WTC11 (cell line): ENCODE measurements around the gene GPHA2. TPM values are rescaled to one million over a fixed set of nuclear protein-coding genes. Genes with fewer than 3 reads are reported as not detected.

Source experiments
- ATAC-seq: fragments of 200-7000 bp; cut with Tn5 transposase; 2 replicates; pipeline ENCODE4 v1.10.0; 2021; ENCODE audit warnings: mild to moderate bottlenecking, moderate library complexity
- CTCF ChIA-PET: fragments of 300-600 bp; sonication (Branson Sonifier 250); formaldehyde crosslinking; loops from one replicate; lab custom pipeline; 2021; ENCODE audit warnings: antibody characterized with exemption; lab: Charles Lee
- POLR2A ChIA-PET: fragments of 350-600 bp; sonication (Branson Sonifier 250); formaldehyde crosslinking; loops from one replicate; lab custom pipeline; 2021; ENCODE audit warnings: antibody characterized with exemption; lab: Charles Lee
- DNase-seq: peaks from one replicate; pipeline ENCODE4 v3.0.0; 2021; ENCODE audit warnings: low spot score
- H3K27ac Mint-ChIP-seq: 2 replicates; pipeline ENCODE4 v1.8.0; 2021; ENCODE audit warnings: mixed read lengths
- H3K27me3 Mint-ChIP-seq: 2 replicates; pipeline ENCODE4 v1.8.0; 2021; ENCODE audit warnings: low read depth, mild to moderate bottlenecking, moderate library complexity, mixed read lengths
- H3K36me3 Mint-ChIP-seq: 2 replicates; pipeline ENCODE4 v1.8.0; 2021; ENCODE audit warnings: mixed read lengths
- H3K4me1 Mint-ChIP-seq: 2 replicates; pipeline ENCODE4 v1.8.0; 2022; ENCODE audit warnings: mixed read lengths
- H3K4me3 Mint-ChIP-seq: 2 replicates; pipeline ENCODE4 v1.8.0; 2021; ENCODE audit warnings: mild to moderate bottlenecking, moderate library complexity, mixed read lengths
- H3K9me3 Mint-ChIP-seq: 2 replicates; pipeline ENCODE4 v1.8.0; 2021; ENCODE audit warnings: mixed read lengths
- CREB1 ChIP-seq: sonication (generic); formaldehyde crosslinking; IDR thresholded peaks from 2 replicates; pipeline ENCODE4 v1.8.0; 2023; ENCODE audit warnings: mild to moderate bottlenecking, missing genetic modification reagents
- CTCF ChIP-seq: fragments of 200-600 bp; IDR thresholded peaks from 2 replicates; pipeline ENCODE4 v1.8.0; 2022; ENCODE audit warnings: antibody characterized with exemption
- E2F1 ChIP-seq: sonication (generic); formaldehyde crosslinking; IDR thresholded peaks from 2 replicates; pipeline ENCODE4 v1.8.0; 2022; ENCODE audit warnings: mild to moderate bottlenecking, missing genetic modification reagents
- ESRRA ChIP-seq: sonication (generic); formaldehyde crosslinking; IDR thresholded peaks from 2 replicates; pipeline ENCODE4 v1.8.1; 2022; ENCODE audit warnings: mild to moderate bottlenecking, missing genetic modification reagents, borderline replicate concordance
- FOXK1 ChIP-seq: sonication (generic); formaldehyde crosslinking; IDR thresholded peaks from 2 replicates; pipeline ENCODE4 v1.8.0; 2022; ENCODE audit warnings: mild to moderate bottlenecking, moderate library complexity, missing genetic modification reagents
- MXD4 ChIP-seq: fragments of 250-450 bp; sonication (Bioruptor Pico); IDR thresholded peaks from 2 replicates; pipeline ENCODE4 v1.8.0; 2021; ENCODE audit warnings: mild to moderate bottlenecking, moderate library complexity, borderline replicate concordance
- NFYB ChIP-seq: sonication (generic); formaldehyde crosslinking; conservative IDR thresholded peaks from 2 replicates; pipeline ENCODE4 v1.8.0; 2022; ENCODE audit warnings: low read depth, missing genetic modification reagents
- PRRX2 ChIP-seq: fragments of 250-450 bp; sonication (Bioruptor Pico); IDR thresholded peaks from 2 replicates; pipeline ENCODE4 v1.8.0; 2021; ENCODE audit warnings: mild to moderate bottlenecking
- RELA ChIP-seq: sonication (generic); formaldehyde crosslinking; IDR thresholded peaks from 2 replicates; pipeline ENCODE4 v1.8.1; 2022; ENCODE audit warnings: missing genetic modification reagents, mild to moderate bottlenecking, borderline replicate concordance
- SMAD4 ChIP-seq: sonication (generic); formaldehyde crosslinking; IDR thresholded peaks from 2 replicates; pipeline ENCODE4 v1.8.0; 2022; ENCODE audit warnings: mild to moderate bottlenecking, missing genetic modification reagents
- SOX15 ChIP-seq: fragments of 250-450 bp; sonication (Bioruptor Pico); IDR thresholded peaks from 2 replicates; pipeline ENCODE4 v1.9.0; 2021; ENCODE audit warnings: mild to moderate bottlenecking
- ZNF232 ChIP-seq: sonication (generic); formaldehyde crosslinking; IDR thresholded peaks from 2 replicates; pipeline ENCODE4 v1.8.0; 2022; ENCODE audit warnings: mild to moderate bottlenecking, missing genetic modification reagents
- ZNF423 ChIP-seq: fragments of 250-450 bp; sonication (Bioruptor Pico); IDR thresholded peaks from 2 replicates; pipeline ENCODE4 v2.1.2; 2022; ENCODE audit warnings: mild to moderate bottlenecking, moderate library complexity
- ZNF512 ChIP-seq: sonication (generic); formaldehyde crosslinking; IDR thresholded peaks from 2 replicates; pipeline ENCODE4 v1.8.1; 2022; ENCODE audit warnings: missing genetic modification reagents, borderline replicate concordance
- total RNA-seq: library from RNA; stranded (reverse); gene quantifications from 3 replicates; pipeline ENCODE4 v1.2.3, GENCODE V29; 2021
- TF ChIP-seq, protein P1 (sequence below): sonication (generic); formaldehyde crosslinking; IDR thresholded peaks from 2 replicates; pipeline ENCODE4 v1.8.1; 2022; ENCODE audit warnings: mild to moderate bottlenecking, missing genetic modification reagents, moderate library complexity, borderline replicate concordance
- TF ChIP-seq, protein P2 (sequence below): fragments of 250-450 bp; sonication (Bioruptor Pico); IDR thresholded peaks from 2 replicates; pipeline ENCODE4 v1.9.0; 2021; ENCODE audit warnings: mild to moderate bottlenecking, borderline replicate concordance
- TF ChIP-seq, protein P3 (sequence below): fragments of 250-450 bp; sonication (Bioruptor Pico); IDR thresholded peaks from 2 replicates; pipeline ENCODE4 v1.9.0; 2021; ENCODE audit warnings: mild to moderate bottlenecking
- TF ChIP-seq, protein P4 (sequence below): sonication (generic); formaldehyde crosslinking; IDR thresholded peaks from 2 replicates; pipeline ENCODE4 v1.8.1; 2023; ENCODE audit warnings: mild to moderate bottlenecking, missing genetic modification reagents
- TF ChIP-seq, protein P5 (sequence below): sonication (generic); formaldehyde crosslinking; IDR thresholded peaks from 2 replicates; pipeline ENCODE4 v1.8.0; 2022; ENCODE audit warnings: mild to moderate bottlenecking, missing genetic modification reagents

GPHA2 gene
- total RNA-seq, 1 experiment from 2014 or later = 1.6 TPM

GRCh38 chr11:64928957-64929356, 6.7 kb downstream of the GPHA2 start (continued):
- TF ChIP-seq ZNF512 (CRISPR knock-in tag) = no peak
- no peak for TF ChIP-seq NFYB (CRISPR knock-in tag)
- no peak for TF ChIP-seq RELA (CRISPR knock-in tag)
- TF ChIP-seq ZNF423 (CRISPR knock-in tag) = no peak
- TF ChIP-seq, protein P1, sequence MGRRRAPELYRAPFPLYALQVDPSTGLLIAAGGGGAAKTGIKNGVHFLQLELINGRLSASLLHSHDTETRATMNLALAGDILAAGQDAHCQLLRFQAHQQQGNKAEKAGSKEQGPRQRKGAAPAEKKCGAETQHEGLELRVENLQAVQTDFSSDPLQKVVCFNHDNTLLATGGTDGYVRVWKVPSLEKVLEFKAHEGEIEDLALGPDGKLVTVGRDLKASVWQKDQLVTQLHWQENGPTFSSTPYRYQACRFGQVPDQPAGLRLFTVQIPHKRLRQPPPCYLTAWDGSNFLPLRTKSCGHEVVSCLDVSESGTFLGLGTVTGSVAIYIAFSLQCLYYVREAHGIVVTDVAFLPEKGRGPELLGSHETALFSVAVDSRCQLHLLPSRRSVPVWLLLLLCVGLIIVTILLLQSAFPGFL = no peak
- no peak for TF ChIP-seq ZNF232 (CRISPR knock-in tag)

DNA sequence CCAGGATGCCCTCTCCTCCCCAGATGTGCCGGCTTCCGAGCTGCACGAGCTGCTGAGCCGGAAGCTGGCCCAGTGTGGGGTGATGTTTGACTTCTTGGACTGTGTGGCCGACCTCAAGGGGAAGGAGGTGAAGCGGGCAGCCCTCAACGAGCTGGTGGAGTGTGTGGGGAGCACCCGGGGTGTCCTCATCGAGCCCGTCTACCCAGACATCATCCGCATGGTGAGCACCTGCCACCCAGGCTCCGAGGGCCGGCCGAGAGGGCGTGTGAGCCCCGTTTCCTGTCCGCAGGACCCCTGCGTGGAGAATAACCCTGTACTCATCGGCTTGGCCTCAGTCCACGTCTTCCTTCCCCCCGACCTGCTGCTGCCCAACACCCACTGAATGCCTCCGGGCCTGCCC, 9.0 kb downstream of the GPHA2 start:
- ChIA-PET POLR2A (no interaction called here), CTCF (no interaction called here)
- H3K27me3 Mint-ChIP-seq = no peaks in the 10 kb centered on the region
- H3K4me3 Mint-ChIP-seq = no peak overlapping the region
- no peaks in the 10 kb centered on the region for H3K9me3 Mint-ChIP-seq
- H3K4me1 Mint-ChIP-seq = no peaks in the 10 kb centered on the region; the same call in 1 of the 2 replicates
- H3K27ac Mint-ChIP-seq = no peak overlapping the region
- ATAC-seq (no peak), DNase-seq (no peak)
- H3K36me3 Mint-ChIP-seq = peaks cover 3% of the 10 kb centered on the region
- TF ChIP-seq SMAD4 (no peak), ESRRA (CRISPR knock-in tag) (no peak), ZNF423 (CRISPR knock-in tag) (no peak), E2F1 (CRISPR knock-in tag) (no peak), PRRX2 (no peak), MXD4 (CRISPR knock-in tag) (no peak), CREB1 (no peak), FOXK1 (CRISPR knock-in tag) (no peak), SOX15 (CRISPR knock-in tag) (no peak), CTCF (no peak)
- TF ChIP-seq, protein P1 = no peak
- TF ChIP-seq, protein P2, sequence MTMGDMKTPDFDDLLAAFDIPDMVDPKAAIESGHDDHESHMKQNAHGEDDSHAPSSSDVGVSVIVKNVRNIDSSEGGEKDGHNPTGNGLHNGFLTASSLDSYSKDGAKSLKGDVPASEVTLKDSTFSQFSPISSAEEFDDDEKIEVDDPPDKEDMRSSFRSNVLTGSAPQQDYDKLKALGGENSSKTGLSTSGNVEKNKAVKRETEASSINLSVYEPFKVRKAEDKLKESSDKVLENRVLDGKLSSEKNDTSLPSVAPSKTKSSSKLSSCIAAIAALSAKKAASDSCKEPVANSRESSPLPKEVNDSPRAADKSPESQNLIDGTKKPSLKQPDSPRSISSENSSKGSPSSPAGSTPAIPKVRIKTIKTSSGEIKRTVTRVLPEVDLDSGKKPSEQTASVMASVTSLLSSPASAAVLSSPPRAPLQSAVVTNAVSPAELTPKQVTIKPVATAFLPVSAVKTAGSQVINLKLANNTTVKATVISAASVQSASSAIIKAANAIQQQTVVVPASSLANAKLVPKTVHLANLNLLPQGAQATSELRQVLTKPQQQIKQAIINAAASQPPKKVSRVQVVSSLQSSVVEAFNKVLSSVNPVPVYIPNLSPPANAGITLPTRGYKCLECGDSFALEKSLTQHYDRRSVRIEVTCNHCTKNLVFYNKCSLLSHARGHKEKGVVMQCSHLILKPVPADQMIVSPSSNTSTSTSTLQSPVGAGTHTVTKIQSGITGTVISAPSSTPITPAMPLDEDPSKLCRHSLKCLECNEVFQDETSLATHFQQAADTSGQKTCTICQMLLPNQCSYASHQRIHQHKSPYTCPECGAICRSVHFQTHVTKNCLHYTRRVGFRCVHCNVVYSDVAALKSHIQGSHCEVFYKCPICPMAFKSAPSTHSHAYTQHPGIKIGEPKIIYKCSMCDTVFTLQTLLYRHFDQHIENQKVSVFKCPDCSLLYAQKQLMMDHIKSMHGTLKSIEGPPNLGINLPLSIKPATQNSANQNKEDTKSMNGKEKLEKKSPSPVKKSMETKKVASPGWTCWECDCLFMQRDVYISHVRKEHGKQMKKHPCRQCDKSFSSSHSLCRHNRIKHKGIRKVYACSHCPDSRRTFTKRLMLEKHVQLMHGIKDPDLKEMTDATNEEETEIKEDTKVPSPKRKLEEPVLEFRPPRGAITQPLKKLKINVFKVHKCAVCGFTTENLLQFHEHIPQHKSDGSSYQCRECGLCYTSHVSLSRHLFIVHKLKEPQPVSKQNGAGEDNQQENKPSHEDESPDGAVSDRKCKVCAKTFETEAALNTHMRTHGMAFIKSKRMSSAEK (CRISPR knock-in tag) = no peak
- TF ChIP-seq, protein P3, sequence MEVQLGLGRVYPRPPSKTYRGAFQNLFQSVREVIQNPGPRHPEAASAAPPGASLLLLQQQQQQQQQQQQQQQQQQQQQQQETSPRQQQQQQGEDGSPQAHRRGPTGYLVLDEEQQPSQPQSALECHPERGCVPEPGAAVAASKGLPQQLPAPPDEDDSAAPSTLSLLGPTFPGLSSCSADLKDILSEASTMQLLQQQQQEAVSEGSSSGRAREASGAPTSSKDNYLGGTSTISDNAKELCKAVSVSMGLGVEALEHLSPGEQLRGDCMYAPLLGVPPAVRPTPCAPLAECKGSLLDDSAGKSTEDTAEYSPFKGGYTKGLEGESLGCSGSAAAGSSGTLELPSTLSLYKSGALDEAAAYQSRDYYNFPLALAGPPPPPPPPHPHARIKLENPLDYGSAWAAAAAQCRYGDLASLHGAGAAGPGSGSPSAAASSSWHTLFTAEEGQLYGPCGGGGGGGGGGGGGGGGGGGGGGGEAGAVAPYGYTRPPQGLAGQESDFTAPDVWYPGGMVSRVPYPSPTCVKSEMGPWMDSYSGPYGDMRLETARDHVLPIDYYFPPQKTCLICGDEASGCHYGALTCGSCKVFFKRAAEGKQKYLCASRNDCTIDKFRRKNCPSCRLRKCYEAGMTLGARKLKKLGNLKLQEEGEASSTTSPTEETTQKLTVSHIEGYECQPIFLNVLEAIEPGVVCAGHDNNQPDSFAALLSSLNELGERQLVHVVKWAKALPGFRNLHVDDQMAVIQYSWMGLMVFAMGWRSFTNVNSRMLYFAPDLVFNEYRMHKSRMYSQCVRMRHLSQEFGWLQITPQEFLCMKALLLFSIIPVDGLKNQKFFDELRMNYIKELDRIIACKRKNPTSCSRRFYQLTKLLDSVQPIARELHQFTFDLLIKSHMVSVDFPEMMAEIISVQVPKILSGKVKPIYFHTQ = no peak
- TF ChIP-seq, protein P4, sequence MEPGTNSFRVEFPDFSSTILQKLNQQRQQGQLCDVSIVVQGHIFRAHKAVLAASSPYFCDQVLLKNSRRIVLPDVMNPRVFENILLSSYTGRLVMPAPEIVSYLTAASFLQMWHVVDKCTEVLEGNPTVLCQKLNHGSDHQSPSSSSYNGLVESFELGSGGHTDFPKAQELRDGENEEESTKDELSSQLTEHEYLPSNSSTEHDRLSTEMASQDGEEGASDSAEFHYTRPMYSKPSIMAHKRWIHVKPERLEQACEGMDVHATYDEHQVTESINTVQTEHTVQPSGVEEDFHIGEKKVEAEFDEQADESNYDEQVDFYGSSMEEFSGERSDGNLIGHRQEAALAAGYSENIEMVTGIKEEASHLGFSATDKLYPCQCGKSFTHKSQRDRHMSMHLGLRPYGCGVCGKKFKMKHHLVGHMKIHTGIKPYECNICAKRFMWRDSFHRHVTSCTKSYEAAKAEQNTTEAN = no peak
- TF ChIP-seq, protein P5, sequence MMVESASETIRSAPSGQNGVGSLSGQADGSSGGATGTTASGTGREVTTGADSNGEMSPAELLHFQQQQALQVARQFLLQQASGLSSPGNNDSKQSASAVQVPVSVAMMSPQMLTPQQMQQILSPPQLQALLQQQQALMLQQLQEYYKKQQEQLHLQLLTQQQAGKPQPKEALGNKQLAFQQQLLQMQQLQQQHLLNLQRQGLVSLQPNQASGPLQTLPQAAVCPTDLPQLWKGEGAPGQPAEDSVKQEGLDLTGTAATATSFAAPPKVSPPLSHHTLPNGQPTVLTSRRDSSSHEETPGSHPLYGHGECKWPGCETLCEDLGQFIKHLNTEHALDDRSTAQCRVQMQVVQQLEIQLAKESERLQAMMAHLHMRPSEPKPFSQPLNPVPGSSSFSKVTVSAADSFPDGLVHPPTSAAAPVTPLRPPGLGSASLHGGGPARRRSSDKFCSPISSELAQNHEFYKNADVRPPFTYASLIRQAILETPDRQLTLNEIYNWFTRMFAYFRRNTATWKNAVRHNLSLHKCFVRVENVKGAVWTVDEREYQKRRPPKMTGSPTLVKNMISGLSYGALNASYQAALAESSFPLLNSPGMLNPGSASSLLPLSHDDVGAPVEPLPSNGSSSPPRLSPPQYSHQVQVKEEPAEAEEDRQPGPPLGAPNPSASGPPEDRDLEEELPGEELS (CRISPR knock-in tag) = no peak
